Medulla oblongata (tissue), 1 donor: ENCODE results near the gene GNAI3.
A peak's percentile ranks its signal among the peaks of the same experiment; 100 is the strongest.

ENCODE experiments used
- DNase-seq: peaks from one replicate; pipeline ENCODE4 v3.0.0-alpha.2; 2015; ENCODE audit errors: extremely low spot score

Gene GNAI3

GRCh38 chr1:109624201-109625010, 76.0 kb downstream of the GNAI3 start:
- DNase-seq: no peak

- no peak for DNase-seq
Observed at GRCh38 chr1:109625176-109625575, 76.8 kb downstream of the GNAI3 start.

GRCh38 chr1:109625601-109626560, 77.5 kb downstream of the GNAI3 start:
- no peak for DNase-seq

DNA sequence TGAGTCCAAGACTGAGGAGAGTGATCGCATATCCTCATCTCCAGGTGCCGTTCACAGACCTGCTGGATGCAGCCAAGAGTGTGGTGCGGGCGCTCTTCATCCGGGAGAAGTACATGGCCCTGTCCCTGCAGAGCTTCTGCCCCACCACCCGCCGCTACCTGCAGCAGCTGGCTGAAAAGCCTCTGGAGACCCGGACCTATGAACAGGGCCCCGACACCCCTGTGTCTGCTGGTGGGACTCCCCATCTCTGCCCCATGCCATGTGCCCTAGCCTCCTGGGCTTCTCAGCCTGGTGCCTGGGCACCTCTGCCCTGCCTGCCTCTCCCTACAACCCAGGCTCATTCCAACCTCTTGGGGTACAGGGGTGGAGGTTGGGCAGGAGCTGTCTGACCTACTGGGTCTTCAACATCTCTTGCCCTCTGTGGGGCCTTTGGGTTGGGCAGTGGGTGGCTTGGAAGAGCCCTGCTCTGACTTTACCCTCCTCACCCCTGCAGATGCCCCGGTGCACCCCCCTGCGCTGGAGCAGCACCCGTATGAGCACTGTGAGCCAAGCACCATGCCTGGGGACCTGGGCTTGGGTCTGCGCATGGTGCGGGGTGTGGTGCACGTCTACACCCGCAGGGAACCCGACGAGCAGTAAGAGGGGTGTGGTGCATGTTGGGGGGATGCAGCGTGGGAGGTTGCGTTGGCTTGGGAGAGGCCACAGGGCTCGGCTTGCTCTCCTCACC, 78.4 kb downstream of the GNAI3 start:
- no peak for DNase-seq

DNA sequence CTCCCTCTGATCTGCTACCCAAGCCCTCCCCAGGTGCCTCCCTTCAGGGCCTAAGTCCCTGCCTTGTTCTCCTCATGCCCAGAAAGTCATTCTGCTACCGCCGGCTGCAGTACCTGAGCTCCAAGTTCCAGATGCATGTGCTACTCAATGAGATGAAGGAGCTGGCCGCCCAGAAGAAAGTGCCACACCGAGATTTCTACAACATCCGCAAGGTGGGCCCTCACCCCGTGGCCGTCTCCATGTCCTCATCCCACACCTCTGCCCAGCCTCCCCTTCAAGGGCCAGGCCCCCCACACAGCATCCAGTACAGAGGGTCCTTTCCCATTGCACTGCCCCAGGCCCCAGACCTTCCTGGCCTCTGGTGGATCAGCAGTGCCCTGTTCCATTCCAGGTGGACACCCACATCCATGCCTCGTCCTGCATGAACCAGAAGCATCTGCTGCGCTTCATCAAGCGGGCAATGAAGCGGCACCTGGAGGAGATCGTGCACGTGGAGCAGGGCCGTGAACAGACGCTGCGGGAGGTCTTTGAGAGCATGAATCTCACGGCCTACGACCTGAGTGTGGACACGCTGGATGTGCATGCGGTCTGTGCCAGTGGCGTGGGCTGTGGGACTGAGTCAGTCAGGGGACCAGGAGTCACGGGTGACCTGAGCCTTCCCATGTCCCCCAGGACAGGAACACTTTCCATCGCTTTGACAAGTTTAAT, 79.4 kb downstream of the GNAI3 start:
- no peak for DNase-seq

- DNase-seq: no peak
Observed at GRCh38 chr1:109628540-109629321, 80.3 kb downstream of the GNAI3 start.

DNA sequence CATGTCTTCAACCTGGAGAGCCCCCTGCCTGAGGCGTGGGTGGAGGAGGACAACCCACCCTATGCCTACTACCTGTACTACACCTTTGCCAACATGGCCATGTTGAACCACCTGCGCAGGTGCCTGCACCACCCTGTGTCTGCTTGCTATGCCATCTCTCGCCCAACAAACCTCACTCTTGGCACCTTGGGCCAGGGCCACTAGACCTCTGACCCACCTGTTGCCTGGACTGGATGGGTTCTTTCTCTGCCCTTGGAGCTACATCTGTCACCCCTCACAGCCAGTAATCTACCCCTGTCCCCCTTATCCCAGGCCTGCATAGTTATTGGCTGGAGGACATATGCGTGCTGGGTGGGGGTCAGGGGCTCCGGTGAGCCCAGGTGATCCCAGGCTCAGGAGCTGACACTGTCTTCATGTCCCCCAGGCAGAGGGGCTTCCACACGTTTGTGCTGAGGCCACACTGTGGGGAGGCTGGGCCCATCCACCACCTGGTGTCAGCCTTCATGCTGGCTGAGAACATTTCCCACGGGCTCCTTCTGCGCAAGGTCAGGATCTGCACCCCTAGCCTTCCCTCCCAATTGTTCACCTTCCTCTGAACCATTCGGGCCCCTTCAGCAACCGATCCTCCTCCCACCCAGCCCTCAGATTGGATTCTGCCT, 81.1 kb downstream of the GNAI3 start:
- DNase-seq: no peak

GRCh38 chr1:109630081-109630897, 81.9 kb downstream of the GNAI3 start:
- no peak for DNase-seq

- DNase-seq: no peak
Observed at GRCh38 chr1:109630898-109631512, 82.6 kb downstream of the GNAI3 start.

DNA sequence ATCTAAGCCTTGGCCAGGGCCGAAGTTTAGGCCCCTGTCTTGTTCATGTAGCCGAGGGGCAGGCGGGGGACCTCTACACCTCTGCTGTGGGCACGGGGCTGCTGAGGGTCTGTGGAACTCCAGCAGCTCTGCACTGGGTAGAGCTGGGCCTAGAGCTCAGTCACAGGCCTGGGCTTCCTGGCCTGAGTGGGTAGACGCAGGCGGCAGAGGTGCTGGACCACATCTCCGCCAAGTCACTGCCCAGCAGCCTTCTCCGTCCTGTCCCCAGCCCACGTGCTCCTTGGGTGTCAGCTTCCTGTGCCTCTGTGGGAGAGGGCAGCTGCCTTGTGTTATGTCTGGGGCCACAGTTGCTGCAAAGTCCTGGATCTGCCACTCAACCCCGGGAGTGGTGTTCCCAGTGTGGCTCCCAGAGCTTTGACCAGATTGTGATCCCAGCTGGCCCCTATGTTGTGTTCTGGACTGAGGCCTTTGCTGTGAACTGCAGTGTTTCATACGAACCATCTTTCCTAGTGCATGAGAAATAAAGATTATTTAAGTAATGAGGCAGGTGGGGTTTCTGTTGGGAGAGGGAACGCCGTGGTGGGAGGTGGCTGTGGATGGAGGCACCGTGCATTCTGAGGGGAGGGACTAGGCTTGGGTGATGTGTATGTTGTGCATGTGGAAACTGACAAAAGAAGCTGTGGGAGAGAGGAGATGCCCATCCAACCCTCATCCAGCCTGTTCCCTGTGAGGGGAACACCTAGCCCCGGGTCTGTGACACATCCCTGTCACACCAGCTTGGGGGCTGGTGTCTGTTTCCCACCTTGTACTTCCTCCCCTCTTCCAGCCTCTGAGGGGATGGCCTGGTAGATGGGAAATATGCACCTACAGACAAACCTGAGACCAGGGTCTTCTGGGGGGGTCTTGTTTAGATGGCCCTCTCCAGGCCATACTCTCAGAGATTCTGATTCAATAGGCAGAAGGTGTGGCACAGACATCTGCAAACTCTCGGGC, 83.4 kb downstream of the GNAI3 start:
- no peak for DNase-seq

- peak; percentile 81 for DNase-seq
Observed at GRCh38 chr1:109632671-109633346, 84.4 kb downstream of the GNAI3 start.

GRCh38 chr1:109634292-109634691, 85.9 kb downstream of the GNAI3 start:
- no peak for DNase-seq

GRCh38 chr1:109634771-109635750, 86.6 kb downstream of the GNAI3 start:
- no peak for DNase-seq

DNA sequence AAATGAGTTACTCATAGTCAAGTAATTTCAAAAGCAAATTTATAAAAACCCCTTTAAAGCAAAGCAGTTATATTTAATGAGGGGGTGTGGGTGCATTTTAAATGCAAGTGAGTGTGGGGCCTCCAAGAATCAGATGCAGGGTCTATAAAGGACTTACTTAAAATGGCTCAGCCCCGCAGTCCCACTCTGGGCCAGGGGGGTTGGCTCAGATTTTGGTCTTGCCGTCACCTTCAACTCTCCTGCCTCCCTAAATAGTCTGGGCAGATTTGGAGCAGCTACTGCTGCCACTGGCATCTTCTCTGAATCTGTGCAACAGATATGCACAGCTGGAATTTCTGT, 87.4 kb downstream of the GNAI3 start:
- DNase-seq: no peak

- DNase-seq: no peak
Observed at GRCh38 chr1:109636201-109636952, 88.0 kb downstream of the GNAI3 start.
